Measurements from ENCODE around the gene MXRA8. TPM values are rescaled to one million over a fixed set of nuclear protein-coding genes. Genes with fewer than 3 reads are reported as not detected.

Gene MXRA8
- total and polyA plus RNA-seq, 8 donors: 1.6 to 35.8 (median 11.7) TPM

DNA sequence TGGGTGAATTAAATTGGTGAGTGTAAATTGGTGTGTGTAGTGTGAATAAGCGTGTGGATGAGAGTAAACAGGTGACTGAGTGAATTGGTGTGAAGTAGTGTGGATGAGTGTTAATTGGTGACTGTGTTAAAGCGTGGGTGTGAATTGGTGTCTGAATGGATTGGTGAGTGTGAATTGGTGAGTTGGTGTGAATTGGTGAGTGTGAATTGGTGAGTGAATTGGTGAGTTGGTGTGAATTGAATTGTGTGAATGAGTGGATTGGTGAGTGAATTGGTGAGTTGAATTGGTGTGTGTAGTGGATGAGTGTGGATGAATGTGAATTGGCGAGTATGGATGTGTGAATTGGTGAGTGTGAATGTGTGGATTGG lies 8.3 kb upstream of the MXRA8 start:
- Histone ChIP-seq H3K27me3 (no peaks in the 10 kb centered on the region), H3K27ac (no peak overlapping the region), H3K9me3 (no peaks in the 10 kb centered on the region), H3K36me3 (no peaks in the 10 kb centered on the region), H3K4me1 (peaks cover 0 to 1% (median 0%) of the 10 kb centered on the region in 3 donors), H3K4me3 (no peak overlapping the region)
- ATAC-seq: no peak
- intact Hi-C loops (cut with DNase I): no loop called here
- TF ChIP-seq, protein P1, sequence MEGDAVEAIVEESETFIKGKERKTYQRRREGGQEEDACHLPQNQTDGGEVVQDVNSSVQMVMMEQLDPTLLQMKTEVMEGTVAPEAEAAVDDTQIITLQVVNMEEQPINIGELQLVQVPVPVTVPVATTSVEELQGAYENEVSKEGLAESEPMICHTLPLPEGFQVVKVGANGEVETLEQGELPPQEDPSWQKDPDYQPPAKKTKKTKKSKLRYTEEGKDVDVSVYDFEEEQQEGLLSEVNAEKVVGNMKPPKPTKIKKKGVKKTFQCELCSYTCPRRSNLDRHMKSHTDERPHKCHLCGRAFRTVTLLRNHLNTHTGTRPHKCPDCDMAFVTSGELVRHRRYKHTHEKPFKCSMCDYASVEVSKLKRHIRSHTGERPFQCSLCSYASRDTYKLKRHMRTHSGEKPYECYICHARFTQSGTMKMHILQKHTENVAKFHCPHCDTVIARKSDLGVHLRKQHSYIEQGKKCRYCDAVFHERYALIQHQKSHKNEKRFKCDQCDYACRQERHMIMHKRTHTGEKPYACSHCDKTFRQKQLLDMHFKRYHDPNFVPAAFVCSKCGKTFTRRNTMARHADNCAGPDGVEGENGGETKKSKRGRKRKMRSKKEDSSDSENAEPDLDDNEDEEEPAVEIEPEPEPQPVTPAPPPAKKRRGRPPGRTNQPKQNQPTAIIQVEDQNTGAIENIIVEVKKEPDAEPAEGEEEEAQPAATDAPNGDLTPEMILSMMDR (IDR thresholded peaks at IDR 0.05): no peak
- no peak for FAIRE-seq
- WGBS, 2 donors: 90 to 97% methylated on average over 3 of the region's 3 CpGs
- no peak for DNase-seq

DNA sequence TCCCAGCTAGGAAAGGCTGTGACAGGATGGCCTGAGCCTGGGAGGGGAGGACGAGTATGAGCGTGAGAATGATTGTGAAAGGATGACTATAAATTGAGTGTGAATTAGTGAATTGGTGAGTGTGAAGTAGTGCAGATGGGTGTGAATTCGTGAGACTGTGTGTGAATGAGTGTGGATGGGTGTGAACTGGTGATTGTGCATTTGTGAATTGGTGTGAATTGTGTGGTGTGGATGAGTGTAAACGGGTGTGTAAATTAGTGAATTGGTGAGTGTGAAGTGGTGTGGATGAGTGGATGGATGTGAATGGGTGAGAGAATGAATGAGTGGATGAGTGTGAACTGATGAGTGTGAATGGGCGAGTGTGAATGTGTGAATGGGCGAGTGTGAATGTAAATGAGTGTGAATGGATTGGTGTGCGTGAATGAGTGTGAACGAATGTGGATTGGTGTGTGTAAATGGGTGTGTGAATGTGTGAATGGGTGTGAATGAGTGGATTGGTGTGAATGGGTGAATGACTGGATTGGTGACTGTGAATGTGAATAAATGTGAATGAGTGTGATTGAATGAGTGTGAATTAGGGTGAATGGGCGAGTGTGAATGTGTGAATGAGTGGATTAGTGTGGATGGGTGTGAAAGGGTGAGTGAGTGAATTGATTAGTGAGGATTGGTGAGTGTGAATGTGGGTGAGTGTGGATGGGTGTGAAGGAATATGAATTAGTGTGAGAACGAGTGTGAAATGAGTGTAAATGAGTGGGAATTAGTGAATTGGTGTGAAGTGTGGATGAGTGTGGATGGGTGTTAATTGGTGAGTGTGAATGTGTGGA lies 7.7 kb upstream of the MXRA8 start:
- no peak for ATAC-seq
- FAIRE-seq: no peak

DNA sequence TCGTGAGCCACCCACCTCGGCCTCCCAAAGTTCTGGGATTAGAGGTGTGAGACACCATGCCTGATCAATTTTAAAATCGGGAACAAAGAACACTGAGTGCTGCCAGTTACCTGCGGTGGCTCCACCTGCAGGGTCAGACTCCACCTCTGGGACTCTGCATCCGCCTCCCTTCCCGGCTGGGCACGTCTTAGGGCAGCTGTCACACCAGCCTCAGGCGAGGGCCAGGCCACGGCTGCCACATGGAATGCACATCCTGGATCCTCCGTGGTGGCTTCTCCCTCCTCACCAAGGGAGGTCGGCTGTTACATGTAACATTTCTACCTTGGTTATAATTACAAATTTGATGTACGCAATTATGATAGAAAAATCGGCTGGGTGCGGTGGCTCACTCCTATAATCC lies 5.9 kb upstream of the MXRA8 start:
- DNase-seq (peak in 2 of 6 donors; percentile 41 to 54), FAIRE-seq (no peak), ATAC-seq (no peak)
- no peaks in the 10 kb centered on the region for H3K27me3 ChIP-seq
- 52 to 68% methylated on average over 14 of the region's 14 CpGs for WGBS, 2 donors
- no peaks in the 10 kb centered on the region for H3K4me1 ChIP-seq
- H3K9me3 ChIP-seq: no peaks in the 10 kb centered on the region
- intact Hi-C loops (cut with DNase I): no loop called here
- H3K27ac ChIP-seq: no peak overlapping the region
- TF ChIP-seq, protein P1 (IDR thresholded peaks at IDR 0.05): no peak
- H3K36me3 ChIP-seq: no peaks in the 10 kb centered on the region
- no peak overlapping the region for H3K4me3 ChIP-seq

More for the DNA sequence above, 7.7 kb upstream of the MXRA8 start:
- DNase-seq: peak in 1 of 6 donors; percentile 1
- 70 to 75% methylated on average over 10 of the region's 10 CpGs for WGBS, 2 donors
- no peak overlapping the region for H3K27ac ChIP-seq
- H3K9me3 ChIP-seq: no peaks in the 10 kb centered on the region
- H3K4me3 ChIP-seq: no peak overlapping the region
- H3K27me3 ChIP-seq: no peaks in the 10 kb centered on the region
- TF ChIP-seq, protein P1 (IDR thresholded peaks at IDR 0.05): no peak
- intact Hi-C loops (cut with DNase I): no loop called here
- no peaks in the 10 kb centered on the region for H3K36me3 ChIP-seq
- H3K4me1 ChIP-seq: no peaks in the 10 kb centered on the region

DNA sequence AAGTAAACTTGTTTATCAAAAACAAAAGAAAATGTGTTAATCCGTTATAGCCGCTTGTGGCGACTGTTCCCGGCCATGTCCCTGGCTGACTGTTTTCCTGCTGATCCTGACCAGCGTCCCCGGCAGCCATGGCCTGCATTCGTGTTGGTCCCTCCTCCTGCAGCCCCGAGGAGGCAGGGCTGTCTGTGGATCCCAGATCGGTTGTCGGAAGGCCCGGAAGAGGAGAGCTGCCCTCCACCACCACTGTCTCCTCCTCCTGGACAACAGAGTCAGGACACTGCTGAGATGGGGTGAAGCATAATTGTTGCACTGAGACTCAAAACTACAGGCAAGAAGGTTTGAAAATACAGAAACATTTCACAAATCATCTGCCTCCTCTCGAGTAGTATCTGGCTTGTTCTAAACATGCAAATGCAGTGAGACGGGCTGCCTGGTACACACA lies 3.6 kb upstream of the MXRA8 start:
- peak in 2 of 6 donors; percentile 20 to 28 for DNase-seq

More for the DNA sequence above, 3.6 kb upstream of the MXRA8 start:
- Histone ChIP-seq H3K4me1 (no peaks in the 10 kb centered on the region), H3K9me3 (no peaks in the 10 kb centered on the region), H3K27me3 (no peaks in the 10 kb centered on the region), H3K36me3 (no peaks in the 10 kb centered on the region), H3K27ac (no peak overlapping the region), H3K4me3 (no peak overlapping the region)
- ATAC-seq (no peak), FAIRE-seq (no peak)
- 31 to 35% methylated on average over 13 of the region's 13 CpGs for WGBS, 2 donors
- TF ChIP-seq, protein P1 (IDR thresholded peaks at IDR 0.05): no peak
- intact Hi-C loops (cut with DNase I): no loop called here
